ENCODE data around the gene MYF5. TPM values are rescaled to one million over a fixed set of nuclear protein-coding genes. Genes with fewer than 3 reads are reported as not detected.

MYF5 gene
- total RNA-seq, 1 experiment from 2014 or later, result not detected

DNA sequence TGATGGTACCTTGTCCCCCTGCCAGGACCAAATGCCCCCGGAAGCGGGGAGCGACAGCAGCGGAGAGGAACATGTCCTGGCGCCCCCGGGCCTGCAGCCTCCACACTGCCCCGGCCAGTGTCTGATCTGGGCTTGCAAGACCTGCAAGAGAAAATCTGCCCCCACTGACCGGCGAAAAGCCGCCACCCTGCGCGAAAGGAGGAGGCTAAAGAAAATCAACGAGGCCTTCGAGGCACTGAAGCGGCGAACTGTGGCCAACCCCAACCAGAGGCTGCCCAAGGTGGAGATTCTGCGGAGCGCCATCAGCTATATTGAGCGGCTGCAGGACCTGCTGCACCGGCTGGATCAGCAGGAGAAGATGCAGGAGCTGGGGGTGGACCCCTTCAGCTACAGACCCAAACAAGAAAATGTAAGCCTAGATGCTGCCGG, 8.9 kb upstream of the MYF5 start:
- peak overlapping the region; percentile 94 for H3K4me2 ChIP-seq (ENCODE audit: insufficient read depth, insufficient read length, low read length)
- H3K27me3 Mint-ChIP-seq (ENCODE audit: low read depth), result peaks cover 97% of the 10 kb centered on the region
- no peak overlapping the region for H4K8ac ChIP-seq (replicated peaks; ENCODE audit: insufficient read length, low read depth, low read length)
- H3K79me2 ChIP-seq (ENCODE audit: insufficient read depth, low read length), result no peaks in the 10 kb centered on the region
- no peak overlapping the region for H2BK12ac ChIP-seq (ENCODE audit: insufficient read length, low read depth, low read length)
- H2BK20ac ChIP-seq (ENCODE audit: low read depth, low read length, poor library complexity, severe bottlenecking), result no peak overlapping the region
- H3T11ph ChIP-seq (ENCODE audit: low read length), result no peak overlapping the region
- no peaks in the 10 kb centered on the region for H3K36me3 Mint-ChIP-seq (ENCODE audit: insufficient read depth in 1 of 3, low read depth in 3 of 3)
- no peak overlapping the region for H3K23ac ChIP-seq (ENCODE audit: insufficient read length, low read depth, low read length)
- H3K9me3 Mint-ChIP-seq, result no peaks in the 10 kb centered on the region; a peak in 1 of 5 replicates
- H4K20me1 ChIP-seq (ENCODE audit: control insufficient read depth, insufficient read depth, insufficient read length), result no peaks in the 10 kb centered on the region
- H2AK5ac ChIP-seq (ENCODE audit: insufficient read length, low read length), result no peak overlapping the region
- H4K91ac ChIP-seq (ENCODE audit: insufficient read length, low read depth, low read length), result no peak overlapping the region
- H4K5ac ChIP-seq (ENCODE audit: insufficient read length, low read depth, low read length), result no peak overlapping the region
- H3K27ac ChIP-seq (ENCODE audit: insufficient read length, low read depth, low read length), result no peak overlapping the region
- no CpG with 5 or more reads among the region's 21 CpGs for WGBS (ENCODE audit: extremely low coverage, insufficient read length, low lambda C conversion rate)
- no peak overlapping the region for H2BK5ac ChIP-seq (ENCODE audit: insufficient read length, low read length)
- peaks cover 54% of the 10 kb centered on the region for H3K27me3 ChIP-seq (ENCODE audit: insufficient read depth, low read length)
- no peak overlapping the region for H2BK15ac ChIP-seq (ENCODE audit: low read depth, low read length)
- no peak overlapping the region for H3K14ac ChIP-seq (ENCODE audit: insufficient read depth, low read length)
- H2AFZ ChIP-seq (ENCODE audit: low read length), result no peak overlapping the region
- no peak overlapping the region for H3K4ac ChIP-seq (ENCODE audit: low read depth, low read length)
- no peaks in the 10 kb centered on the region for H3K9me3 ChIP-seq (ENCODE audit: control insufficient read depth, low read depth, low read length)
- DNase-seq, result no peak
- no peak overlapping the region for H3K18ac ChIP-seq (ENCODE audit: insufficient read length, low read depth, low read length)
- no peaks in the 10 kb centered on the region for H3K79me1 ChIP-seq (ENCODE audit: insufficient read depth, low read depth, low read length, poor library complexity, severe bottlenecking)
- peaks cover 2% of the 10 kb centered on the region for H3K4me1 ChIP-seq (ENCODE audit: insufficient read depth, low read length)
- H3K4me3 Mint-ChIP-seq, result peak overlapping the region; percentile 62 to 81
- no peak for TF ChIP-seq CTCF (conservative IDR thresholded peaks at IDR 0.05)
- H3K56ac ChIP-seq (ENCODE audit: insufficient read length, low read depth, low read length), result no peak overlapping the region
- no peak overlapping the region for H2BK120ac ChIP-seq (ENCODE audit: low read depth, low read length, poor library complexity, severe bottlenecking)
- H3K27ac Mint-ChIP-seq, result no peak overlapping the region
- peaks cover 50 to 56% of the 10 kb centered on the region in 2 experiments for H3K4me1 Mint-ChIP-seq
- H3K9ac ChIP-seq (ENCODE audit: extremely low read depth, insufficient read length, low read length), result no peak overlapping the region
- H3K23me2 ChIP-seq (ENCODE audit: insufficient read length, low read depth, low read length, poor library complexity, severe bottlenecking), result peaks cover 18% of the 10 kb centered on the region

Data from H9 (cell line).